PC-3 (cell line): ENCODE results near the gene SERGEF. TPM values are rescaled to one million over a fixed set of nuclear protein-coding genes. Genes with fewer than 3 reads are reported as not detected.

Experiments
- ATAC-seq: fragments of 200-7000 bp; cut with Tn5 transposase; 2 replicates; pipeline ENCODE4 v1.9.1; 2020; ENCODE audit warnings: mild to moderate bottlenecking, moderate library complexity
- BruUV-seq: library from RNA; stranded (reverse); fragments of 400-500 nt; replicated peaks from 2 replicates; lab custom pipeline; 2021; lab: Mats Ljungman, UMichigan
- CTCF ChIA-PET: fragments of 300-600 bp; sonication (Branson Sonifier 250); formaldehyde crosslinking; loops from one replicate; lab custom pipeline; 2022; ENCODE audit warnings: antibody characterized with exemption; lab: Charles Lee
- POLR2A ChIA-PET: fragments of 300-600 bp; sonication (Branson Sonifier 250); formaldehyde crosslinking; loops from one replicate; lab custom pipeline; 2022; ENCODE audit warnings: antibody characterized with exemption; ENCODE audit not compliant: unreplicated experiment; lab: Charles Lee
- DNase-seq: peaks from one replicate; pipeline ENCODE4 v3.0.0-alpha.2; 2015
- H2AFZ ChIP-seq: fragments of 300-600 bp; sonication (generic); 2 replicates; pipeline ENCODE4 v1.6.0; 2016; ENCODE audit warnings: antibody characterized with exemption, low read length
- H3F3A ChIP-seq: fragments of 300-600 bp; sonication (generic); one replicate; pipeline ENCODE4 v1.6.0; 2017; ENCODE audit warnings: antibody characterized with exemption, low read length, control low read depth, mild to moderate bottlenecking; ENCODE audit not compliant: unreplicated experiment
- H3K27ac ChIP-seq: fragments of 300-600 bp; sonication (generic); 2 replicates; pipeline ENCODE4 v1.5.1; 2016; ENCODE audit warnings: mild to moderate bottlenecking, low read length
- H3K27me3 ChIP-seq: fragments of 300-600 bp; sonication (generic); 2 replicates; pipeline ENCODE4 v1.6.1; 2016; ENCODE audit warnings: low read length, mixed read lengths
- H3K36me3 ChIP-seq: fragments of 300-600 bp; sonication (generic); 2 replicates; pipeline ENCODE4 v1.6.1; 2016; ENCODE audit warnings: low read depth, mixed run types, low read length, mixed read lengths
- H3K4me1 ChIP-seq: fragments of 300-600 bp; sonication (generic); 2 replicates; pipeline ENCODE4 v1.5.1; 2016; ENCODE audit warnings: low read length; ENCODE audit not compliant: insufficient read depth
- H3K4me2 ChIP-seq: fragments of 300-600 bp; sonication (generic); 2 replicates; pipeline ENCODE4 v1.6.0; 2016; ENCODE audit warnings: low read length
- H3K4me3 ChIP-seq: fragments of 300-600 bp; sonication (generic); 2 replicates; pipeline ENCODE4 v1.5.1; 2016; ENCODE audit warnings: mild to moderate bottlenecking, low read length, mixed read lengths
- H3K79me2 ChIP-seq: fragments of 300-600 bp; sonication (generic); 2 replicates; pipeline ENCODE4 v1.6.1; 2017; ENCODE audit warnings: low read length, mixed read lengths
- H3K9ac ChIP-seq: fragments of 300-600 bp; sonication (generic); 2 replicates; pipeline ENCODE4 v1.6.0; 2016; ENCODE audit warnings: mild to moderate bottlenecking, low read length
- H3K9me2 ChIP-seq: fragments of 300-600 bp; sonication (generic); replicated peaks from 2 replicates; pipeline ENCODE4 v1.6.1; 2016; ENCODE audit warnings: mixed run types, low read length, mixed read lengths
- H3K9me3 ChIP-seq: fragments of 300-600 bp; sonication (generic); 2 replicates; pipeline ENCODE4 v1.6.1; 2016; ENCODE audit warnings: low read length, mixed read lengths
- H4K20me1 ChIP-seq: fragments of 300-600 bp; sonication (generic); 2 replicates; pipeline ENCODE4 v1.6.1; 2016; ENCODE audit warnings: low read length, mixed read lengths
- CTCF ChIP-seq: fragments of 300-600 bp; sonication (generic); conservative IDR thresholded peaks from 2 replicates; pipeline ENCODE4 v1.5.1; 2017; ENCODE audit warnings: antibody characterized with exemption, low read depth, mild to moderate bottlenecking, low read length
- EZH2 ChIP-seq: fragments of 300-600 bp; sonication (generic); IDR thresholded peaks from one replicate; pipeline ENCODE4 v1.6.1; 2017; ENCODE audit warnings: antibody characterized with exemption, mild to moderate bottlenecking, low read length; ENCODE audit not compliant: unreplicated experiment
- EZH2phosphoT487 ChIP-seq: fragments of 300-600 bp; sonication (generic); IDR thresholded peaks from 2 replicates; pipeline ENCODE4 v1.6.1; 2018; ENCODE audit warnings: mild to moderate bottlenecking, antibody characterized with exemption, low read length, borderline replicate concordance
- intact Hi-C: fragments of 100-400 bp; cut with micrococcal nuclease; formaldehyde crosslinking; loops from 2 replicates; pipeline ENCODE4 v1.9.0; 2023
- total RNA-seq: library from RNA; depleted of rRNA; stranded (reverse); fragments of >200 nt; gene quantifications from 2 replicates; pipeline ENCODE4 v1.2.3, GENCODE V29; 2014

Gene SERGEF
- total RNA-seq, 1 experiment from 2014 or later: 13.7 TPM

DNA sequence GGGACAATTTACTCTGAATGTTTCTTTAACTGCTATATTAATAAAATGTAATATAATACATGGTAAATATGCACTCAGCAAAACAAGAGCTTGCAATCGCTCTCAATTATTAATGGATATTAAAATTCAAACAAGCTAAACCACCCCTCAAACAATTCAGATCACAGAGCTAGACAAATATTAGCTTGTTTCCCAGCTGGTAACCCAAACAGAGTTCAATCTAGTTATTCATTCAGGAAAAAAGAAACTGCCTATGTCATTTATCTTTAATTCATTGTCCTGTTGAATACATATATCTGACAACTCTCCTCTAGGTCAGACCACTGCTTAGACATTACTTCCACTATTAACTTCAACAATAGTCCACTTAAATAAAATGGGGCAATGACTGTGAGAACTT, 78.7 kb downstream of the SERGEF start:
- DNase-seq (no peak), ATAC-seq (no peak)
- no peaks in the 10 kb centered on the region for H3F3A ChIP-seq
- peaks cover 5% of the 10 kb centered on the region; the same call in 1 of the 2 replicates for H3K36me3 ChIP-seq
- H3K9me3 ChIP-seq: no peaks in the 10 kb centered on the region
- no peak for TF ChIP-seq EZH2phosphoT487
- intact Hi-C loops: no loop called here
- no peak overlapping the region for H2AFZ ChIP-seq
- no peaks in the 10 kb centered on the region for H3K79me2 ChIP-seq
- no peak overlapping the region for H3K9ac ChIP-seq
- no TSS peak for BruUV-seq
- POLR2A ChIA-PET: no interaction called here
- H3K27ac ChIP-seq: no peak overlapping the region
- no peaks in the 10 kb centered on the region for H3K9me2 ChIP-seq
- no peak overlapping the region for H3K4me2 ChIP-seq
- no peaks in the 10 kb centered on the region for H3K27me3 ChIP-seq
- no peaks in the 10 kb centered on the region for H3K4me1 ChIP-seq
- H3K4me3 ChIP-seq: no peak overlapping the region
- CTCF ChIA-PET: no interaction called here
- no peaks in the 10 kb centered on the region for H4K20me1 ChIP-seq

DNA sequence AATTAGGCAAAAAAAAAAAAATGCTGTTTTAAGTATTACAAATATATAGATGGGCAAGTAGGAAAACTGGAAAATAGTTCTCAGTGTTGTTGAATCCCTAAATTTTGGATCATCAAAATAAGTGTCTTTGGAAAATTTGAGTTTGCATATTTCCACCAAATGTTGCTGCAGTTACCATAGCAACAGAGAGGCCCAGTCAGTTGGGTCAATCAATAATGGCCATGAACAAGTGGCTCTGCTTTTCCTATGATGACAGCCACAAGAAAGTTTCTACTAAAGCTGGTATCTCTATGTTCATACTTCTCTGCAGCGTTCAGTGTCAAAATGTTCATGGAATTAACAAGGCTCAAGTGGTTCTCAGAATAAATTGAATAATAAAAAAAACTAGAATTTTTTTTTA, 79.1 kb downstream of the SERGEF start:
- Histone ChIP-seq H3K4me2 (no peak overlapping the region), H3K79me2 (no peaks in the 10 kb centered on the region), H3K9ac (no peak overlapping the region), H3K36me3 (peaks cover 5% of the 10 kb centered on the region; the same call in 1 of the 2 replicates), H3K27me3 (no peaks in the 10 kb centered on the region), H3K4me1 (no peaks in the 10 kb centered on the region), H3K27ac (no peak overlapping the region), H3F3A (no peaks in the 10 kb centered on the region), H3K4me3 (no peak overlapping the region), H4K20me1 (no peaks in the 10 kb centered on the region), H3K9me3 (no peaks in the 10 kb centered on the region), H3K9me2 (no peaks in the 10 kb centered on the region), H2AFZ (no peak overlapping the region)
- TF ChIP-seq EZH2phosphoT487: no peak
- no peak for TF ChIP-seq EZH2
- no peak for TF ChIP-seq CTCF
- BruUV-seq: no TSS peak
- ATAC-seq (no peak), DNase-seq (no peak)
- POLR2A ChIA-PET: no interaction called here
- CTCF ChIA-PET: no interaction called here
- intact Hi-C loops: no loop called here

DNA sequence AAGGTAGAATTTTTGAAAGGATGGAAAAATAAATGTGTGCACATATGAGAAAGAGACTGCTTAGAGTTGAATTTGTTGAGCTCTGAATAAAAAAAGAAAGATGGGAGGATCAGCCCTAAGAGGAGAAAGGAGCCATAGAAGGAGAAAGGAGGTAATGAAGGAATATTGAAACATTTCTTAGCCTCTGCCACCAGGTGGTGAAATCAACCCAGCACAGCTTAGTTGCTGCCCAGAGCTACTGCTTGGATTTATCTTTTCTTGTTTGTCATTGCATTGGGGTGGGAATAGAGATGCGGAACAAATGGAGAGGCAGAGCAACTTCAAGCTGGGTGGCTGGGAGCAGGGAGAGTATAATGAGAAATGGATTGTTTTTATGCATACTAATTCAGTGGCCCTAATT, 80.4 kb downstream of the SERGEF start:
- H3K36me3 ChIP-seq: peaks cover 5% of the 10 kb centered on the region; the same call in 1 of the 2 replicates
- no peaks in the 10 kb centered on the region for H3K4me1 ChIP-seq
- H3K9ac ChIP-seq: no peak overlapping the region
- DNase-seq (no peak), ATAC-seq (no peak)
- H3K27me3 ChIP-seq: no peaks in the 10 kb centered on the region
- no peaks in the 10 kb centered on the region for H4K20me1 ChIP-seq
- intact Hi-C loops: no loop called here
- H3K27ac ChIP-seq: no peak overlapping the region
- no peak overlapping the region for H3K4me2 ChIP-seq
- TF ChIP-seq EZH2 (no peak), CTCF (peak; percentile 31; the same call in 1 of the 2 replicates)
- H3F3A ChIP-seq: no peaks in the 10 kb centered on the region
- H3K4me3 ChIP-seq: no peak overlapping the region
- H2AFZ ChIP-seq: no peak overlapping the region
- ChIA-PET POLR2A (no interaction called here), CTCF (no interaction called here)
- H3K9me3 ChIP-seq: no peaks in the 10 kb centered on the region
- BruUV-seq: no TSS peak
- no peaks in the 10 kb centered on the region for H3K9me2 ChIP-seq
- H3K79me2 ChIP-seq: no peaks in the 10 kb centered on the region
